ENCODE measurements around the gene PRMT7.
A peak's percentile ranks its signal among the peaks of the same experiment; 100 is the strongest.

PRMT7 gene

DNA sequence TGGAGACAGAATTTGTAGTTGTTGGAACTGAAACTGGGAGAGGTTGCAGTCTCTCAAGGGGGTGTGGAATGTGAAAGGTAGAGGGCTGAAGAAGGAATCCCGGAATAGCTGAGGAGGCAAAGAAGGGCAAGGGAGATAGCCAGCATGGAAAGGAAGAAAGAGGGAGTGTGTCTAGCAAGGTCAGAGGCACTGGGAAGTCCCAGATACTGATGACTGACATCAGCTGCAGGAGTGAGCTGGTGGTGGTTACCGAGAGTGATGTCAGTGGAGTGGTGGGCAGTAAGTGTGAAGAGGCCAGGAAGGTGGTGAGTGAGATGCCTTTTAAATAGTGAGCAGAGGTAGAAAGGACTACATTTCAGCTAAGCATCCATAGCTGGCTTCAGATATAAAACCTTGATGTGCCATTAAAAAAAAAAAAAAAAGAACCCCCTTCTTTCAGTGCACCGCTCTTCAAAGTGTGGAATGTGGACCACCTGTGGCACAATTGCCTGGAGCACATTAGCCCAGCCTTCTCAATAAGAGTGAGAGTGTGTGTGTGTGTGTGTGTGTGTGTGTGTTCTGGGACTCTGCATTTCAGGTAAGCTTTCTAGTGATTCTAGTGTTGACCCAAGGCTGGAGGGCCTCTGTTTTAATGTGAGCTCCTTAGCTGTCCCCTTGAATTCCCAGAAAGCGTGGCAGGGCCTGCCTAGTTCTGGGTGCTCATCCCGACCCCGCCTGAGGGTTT is 8.5 kb downstream of the PRMT7 start:
- H3K4me1 ChIP-seq (ENCODE audit: control insufficient read depth, low read depth, low read length), result no peaks in the 10 kb centered on the region
- DNase-seq, result peak; percentile 51
- H3K27me3 ChIP-seq (ENCODE audit: insufficient read depth, low read length, poor library complexity), result no peaks in the 10 kb centered on the region
- H3K56ac ChIP-seq (ENCODE audit: low read length), result no peak overlapping the region
- no peak overlapping the region for H3K27ac ChIP-seq (ENCODE audit: low read depth, low read length)
- no CpG with 5 or more reads among the region's 6 CpGs for WGBS (ENCODE audit: extremely low coverage, insufficient coverage, low lambda C conversion rate)
- H2AK5ac ChIP-seq (ENCODE audit: low read length), result no peak overlapping the region
- peaks cover 5% of the 10 kb centered on the region for H3K36me3 ChIP-seq (ENCODE audit: control insufficient read depth, insufficient read depth, low read length)
- H4K8ac ChIP-seq (ENCODE audit: low read depth, low read length), result no peak overlapping the region
- H3K9ac ChIP-seq (ENCODE audit: low read length), result no peak overlapping the region
- no peak overlapping the region for H3K4me2 ChIP-seq (ENCODE audit: low read length)
- no peak overlapping the region for H4K5ac ChIP-seq (ENCODE audit: low read length)
- H3K79me1 ChIP-seq (ENCODE audit: low read length), result no peaks in the 10 kb centered on the region
- H3K79me2 ChIP-seq (ENCODE audit: control insufficient read depth, insufficient read depth, low read length), result no peaks in the 10 kb centered on the region
- H3K4ac ChIP-seq (ENCODE audit: low read depth, low read length), result no peak overlapping the region
- no peak overlapping the region for H3K18ac ChIP-seq (ENCODE audit: low read length)
- H3K4me3 ChIP-seq (ENCODE audit: low read length), result no peak overlapping the region
- H2BK15ac ChIP-seq (replicated peaks; ENCODE audit: low read depth), result no peak overlapping the region
- no peak overlapping the region for H2BK5ac ChIP-seq (ENCODE audit: low read length)
- H3K23ac ChIP-seq (ENCODE audit: low read length), result no peak overlapping the region
- no peak overlapping the region for H2BK120ac ChIP-seq (ENCODE audit: low read depth, low read length)

GRCh38 chr16:68324336-68324735 is 13.5 kb downstream of the PRMT7 start:
- Histone ChIP-seq H3K36me3 (ENCODE audit: control insufficient read depth, insufficient read depth, low read length) (peaks cover 9% of the 10 kb centered on the region), H3K4me3 (ENCODE audit: low read length) (no peak overlapping the region), H2AK5ac (ENCODE audit: low read length) (no peak overlapping the region), H3K9ac (ENCODE audit: low read length) (no peak overlapping the region), H4K8ac (ENCODE audit: low read depth, low read length) (no peak overlapping the region), H2BK120ac (ENCODE audit: low read depth, low read length) (no peak overlapping the region), H3K4me1 (ENCODE audit: control insufficient read depth, low read depth, low read length) (no peaks in the 10 kb centered on the region), H4K5ac (ENCODE audit: low read length) (no peak overlapping the region), H3K23ac (ENCODE audit: low read length) (no peak overlapping the region), H3K56ac (ENCODE audit: low read length) (no peak overlapping the region), H3K27ac (ENCODE audit: low read depth, low read length) (no peak overlapping the region), H3K4ac (ENCODE audit: low read depth, low read length) (no peak overlapping the region), H3K4me2 (ENCODE audit: low read length) (no peak overlapping the region), H3K18ac (ENCODE audit: low read length) (no peak overlapping the region), H2BK15ac (replicated peaks; ENCODE audit: low read depth) (no peak overlapping the region), H3K27me3 (ENCODE audit: insufficient read depth, low read length, poor library complexity) (no peaks in the 10 kb centered on the region), H3K79me1 (ENCODE audit: low read length) (no peaks in the 10 kb centered on the region), H2BK5ac (ENCODE audit: low read length) (no peak overlapping the region), H3K79me2 (ENCODE audit: control insufficient read depth, insufficient read depth, low read length) (no peaks in the 10 kb centered on the region)
- DNase-seq, result no peak
- no CpG with 5 or more reads among the region's 5 CpGs for WGBS (ENCODE audit: extremely low coverage, insufficient coverage, low lambda C conversion rate)

GRCh38 chr16:68324780-68325357 is 14.1 kb downstream of the PRMT7 start:
- Histone ChIP-seq H2BK15ac (replicated peaks; ENCODE audit: low read depth) (no peak overlapping the region), H4K8ac (ENCODE audit: low read depth, low read length) (no peak overlapping the region), H2AK5ac (ENCODE audit: low read length) (no peak overlapping the region), H3K79me2 (ENCODE audit: control insufficient read depth, insufficient read depth, low read length) (no peaks in the 10 kb centered on the region), H3K56ac (ENCODE audit: low read length) (no peak overlapping the region), H3K4me2 (ENCODE audit: low read length) (no peak overlapping the region), H3K4me3 (ENCODE audit: low read length) (no peak overlapping the region), H3K9ac (ENCODE audit: low read length) (no peak overlapping the region), H3K27ac (ENCODE audit: low read depth, low read length) (no peak overlapping the region), H3K27me3 (ENCODE audit: insufficient read depth, low read length, poor library complexity) (no peaks in the 10 kb centered on the region), H3K4me1 (ENCODE audit: control insufficient read depth, low read depth, low read length) (no peaks in the 10 kb centered on the region), H2BK120ac (ENCODE audit: low read depth, low read length) (no peak overlapping the region), H3K18ac (ENCODE audit: low read length) (no peak overlapping the region), H4K5ac (ENCODE audit: low read length) (no peak overlapping the region), H3K36me3 (ENCODE audit: control insufficient read depth, insufficient read depth, low read length) (peaks cover 9% of the 10 kb centered on the region), H2BK5ac (ENCODE audit: low read length) (no peak overlapping the region), H3K4ac (ENCODE audit: low read depth, low read length) (no peak overlapping the region), H3K79me1 (ENCODE audit: low read length) (no peaks in the 10 kb centered on the region), H3K23ac (ENCODE audit: low read length) (no peak overlapping the region)
- no CpG with 5 or more reads among the region's 8 CpGs for WGBS (ENCODE audit: extremely low coverage, insufficient coverage, low lambda C conversion rate)
- DNase-seq, result no peak

DNA sequence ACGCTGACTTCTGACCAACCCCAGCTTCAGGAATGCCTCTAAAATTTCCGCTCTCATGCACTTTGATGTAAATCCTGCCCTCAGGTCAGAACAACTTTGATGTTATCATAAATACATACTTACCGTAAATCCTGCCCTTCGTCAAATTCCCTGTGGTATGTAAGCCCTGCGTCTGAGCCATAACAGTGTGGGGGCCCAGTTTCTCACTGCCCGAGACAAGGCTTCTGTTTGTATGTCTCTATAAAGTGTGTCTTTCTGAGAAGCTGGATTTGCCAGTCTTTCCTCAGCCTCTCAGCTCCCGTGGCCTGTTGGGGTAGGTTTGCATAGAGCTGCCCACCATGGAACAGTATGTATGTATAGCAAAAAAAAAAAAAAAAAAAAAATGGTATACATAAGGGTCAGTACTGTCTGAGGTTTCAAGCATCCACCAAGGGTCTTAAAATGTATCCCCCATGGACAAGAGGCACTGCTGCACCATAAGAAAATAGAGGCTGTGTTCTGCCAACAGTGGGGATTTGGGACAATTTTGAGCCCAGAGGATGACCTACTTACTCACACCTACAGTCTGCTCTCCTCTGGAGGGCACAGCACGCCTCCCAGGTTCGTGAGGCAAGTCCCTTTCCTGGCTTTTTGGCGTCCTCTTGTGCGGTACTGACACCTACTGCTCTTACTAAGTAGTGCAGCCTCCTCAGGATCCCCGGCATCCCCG is 17.5 kb downstream of the PRMT7 start:
- DNase-seq, result peak; percentile 97
- no peak overlapping the region for H2BK5ac ChIP-seq (ENCODE audit: low read length)
- no peak overlapping the region for H3K56ac ChIP-seq (ENCODE audit: low read length)
- no peak overlapping the region for H3K4me3 ChIP-seq (ENCODE audit: low read length)
- no peak overlapping the region for H3K18ac ChIP-seq (ENCODE audit: low read length)
- H3K79me2 ChIP-seq (ENCODE audit: control insufficient read depth, insufficient read depth, low read length), result no peaks in the 10 kb centered on the region
- H3K79me1 ChIP-seq (ENCODE audit: low read length), result no peaks in the 10 kb centered on the region
- H2BK15ac ChIP-seq (replicated peaks; ENCODE audit: low read depth), result no peak overlapping the region
- no peaks in the 10 kb centered on the region for H3K4me1 ChIP-seq (ENCODE audit: control insufficient read depth, low read depth, low read length)
- H3K9ac ChIP-seq (ENCODE audit: low read length), result no peak overlapping the region
- WGBS (ENCODE audit: extremely low coverage, insufficient coverage, low lambda C conversion rate), result no CpG with 5 or more reads among the region's 13 CpGs
- H3K4me2 ChIP-seq (ENCODE audit: low read length), result no peak overlapping the region
- H3K27me3 ChIP-seq (ENCODE audit: insufficient read depth, low read length, poor library complexity), result no peaks in the 10 kb centered on the region
- no peak overlapping the region for H4K8ac ChIP-seq (ENCODE audit: low read depth, low read length)
- peak overlapping the region; percentile 63 for H3K27ac ChIP-seq (ENCODE audit: low read depth, low read length)
- no peak overlapping the region for H2BK120ac ChIP-seq (ENCODE audit: low read depth, low read length)
- H4K5ac ChIP-seq (ENCODE audit: low read length), result no peak overlapping the region
- peaks cover 7% of the 10 kb centered on the region for H3K36me3 ChIP-seq (ENCODE audit: control insufficient read depth, insufficient read depth, low read length)
- no peak overlapping the region for H2AK5ac ChIP-seq (ENCODE audit: low read length)
- no peak overlapping the region for H3K23ac ChIP-seq (ENCODE audit: low read length)
- H3K4ac ChIP-seq (ENCODE audit: low read depth, low read length), result no peak overlapping the region

GRCh38 chr16:68328860-68329390 is 18.1 kb downstream of the PRMT7 start:
- H3K27ac ChIP-seq (ENCODE audit: low read depth, low read length), result no peak overlapping the region
- H2BK120ac ChIP-seq (ENCODE audit: low read depth, low read length), result no peak overlapping the region
- no peaks in the 10 kb centered on the region for H3K79me1 ChIP-seq (ENCODE audit: low read length)
- H2AK5ac ChIP-seq (ENCODE audit: low read length), result no peak overlapping the region
- H3K4me2 ChIP-seq (ENCODE audit: low read length), result no peak overlapping the region
- no peak overlapping the region for H3K9ac ChIP-seq (ENCODE audit: low read length)
- no peak overlapping the region for H4K5ac ChIP-seq (ENCODE audit: low read length)
- H3K27me3 ChIP-seq (ENCODE audit: insufficient read depth, low read length, poor library complexity), result no peaks in the 10 kb centered on the region
- no peaks in the 10 kb centered on the region for H3K79me2 ChIP-seq (ENCODE audit: control insufficient read depth, insufficient read depth, low read length)
- WGBS (ENCODE audit: extremely low coverage, insufficient coverage, low lambda C conversion rate), result no CpG with 5 or more reads among the region's 3 CpGs
- H3K18ac ChIP-seq (ENCODE audit: low read length), result no peak overlapping the region
- no peak overlapping the region for H2BK15ac ChIP-seq (replicated peaks; ENCODE audit: low read depth)
- H4K8ac ChIP-seq (ENCODE audit: low read depth, low read length), result no peak overlapping the region
- H2BK5ac ChIP-seq (ENCODE audit: low read length), result no peak overlapping the region
- H3K56ac ChIP-seq (ENCODE audit: low read length), result no peak overlapping the region
- H3K36me3 ChIP-seq (ENCODE audit: control insufficient read depth, insufficient read depth, low read length), result peaks cover 6% of the 10 kb centered on the region
- no peak overlapping the region for H3K4ac ChIP-seq (ENCODE audit: low read depth, low read length)
- DNase-seq, result peak; percentile 32
- H3K4me3 ChIP-seq (ENCODE audit: low read length), result no peak overlapping the region
- no peaks in the 10 kb centered on the region for H3K4me1 ChIP-seq (ENCODE audit: control insufficient read depth, low read depth, low read length)
- no peak overlapping the region for H3K23ac ChIP-seq (ENCODE audit: low read length)

Data from mesendoderm (in vitro differentiated cells).